GM21723 (cell line): ENCODE results near the gene TIMMDC1.
A peak's percentile ranks its signal among the peaks of the same experiment; 100 is the strongest.

ENCODE experiments used
- ATAC-seq: cut with Tn5 transposase; IDR thresholded peaks from one replicate; pipeline ENCODE4 v1.9.1; 2021; ENCODE audit warnings: mild to moderate bottlenecking, moderate library complexity; ENCODE audit not compliant: unreplicated experiment

TIMMDC1 gene

GRCh38 chr3:119498186-119499011 is at the start of gene TIMMDC1:
Gene TIMMDC1, plus strand, starts transcription at chr3:119498547. Its CDS starts 187 bp downstream, at chr3:119498734.
- peak; percentile 98 for ATAC-seq

DNA sequence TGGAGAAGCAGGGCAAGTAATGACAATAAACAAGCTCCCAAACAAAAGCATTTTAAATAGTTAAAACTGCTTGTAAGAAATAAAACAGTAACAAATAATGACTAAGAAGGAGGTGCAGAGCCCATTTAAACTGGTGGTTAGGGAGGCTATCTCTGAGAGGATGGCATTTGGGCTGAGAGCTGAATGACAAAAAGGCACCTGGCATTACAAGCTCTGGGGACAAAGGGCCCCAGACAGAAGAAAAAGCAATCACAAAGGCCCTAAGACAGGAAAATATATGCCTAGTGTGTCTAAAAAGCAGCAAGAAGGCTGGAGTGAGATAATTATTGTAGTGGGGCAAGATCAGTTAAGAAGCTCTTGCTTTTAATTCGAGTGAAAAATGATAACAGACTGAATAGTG is 44.5 kb upstream of the TIMMDC1 start:
- ATAC-seq: no peak

DNA sequence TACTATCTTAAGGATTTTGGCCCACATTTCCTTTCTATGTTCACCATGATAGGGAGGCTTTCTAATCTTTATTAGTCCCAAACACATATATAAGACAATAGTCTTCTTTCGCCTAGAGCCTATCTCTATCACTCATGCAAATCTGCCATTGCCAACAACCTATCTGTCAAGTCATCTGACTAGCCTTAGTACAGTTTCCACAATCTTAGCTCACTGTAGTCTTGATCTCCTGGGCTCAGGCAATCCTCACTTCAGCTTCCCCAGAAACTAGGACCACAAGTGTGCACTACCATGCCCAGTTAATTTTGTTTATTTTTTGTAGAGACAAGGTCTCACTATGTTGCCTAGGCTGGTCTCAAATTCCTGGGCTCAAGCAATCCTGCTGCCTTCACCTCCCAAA is 41.9 kb upstream of the TIMMDC1 start:
- no peak for ATAC-seq

DNA sequence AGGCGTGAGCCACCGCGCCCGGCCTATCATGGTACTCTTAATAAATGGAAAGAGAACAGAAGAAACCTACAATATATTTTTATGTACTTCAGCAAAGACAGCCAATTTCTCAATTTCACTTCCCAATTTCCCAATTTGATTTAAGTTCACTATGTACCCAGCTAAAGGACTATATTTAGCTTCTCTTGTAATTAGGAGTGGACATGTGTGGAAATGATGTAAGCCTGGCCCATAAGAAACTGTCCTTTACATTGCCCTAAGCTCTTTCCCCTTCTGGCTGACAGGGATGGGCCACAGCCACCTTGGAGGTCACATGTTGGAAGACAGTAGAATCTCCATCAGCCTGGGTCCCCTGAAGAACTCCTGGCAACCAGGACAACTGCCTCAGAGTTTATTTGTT is 41.1 kb upstream of the TIMMDC1 start:
- no peak for ATAC-seq

- ATAC-seq: peak; percentile 93
These were observed 34.9 kb upstream of the TIMMDC1 start, which contains the start of gene TMEM39A for GRCh38 chr3:119463171-119464169. Gene TMEM39A, minus strand, starts transcription at chr3:119463615. Its CDS starts 1,541 bp downstream, at chr3:119462074.

- no peak for ATAC-seq
These were observed 30.3 kb upstream of the TIMMDC1 start for GRCh38 chr3:119468041-119468440.

- no peak for ATAC-seq
These were observed 28.7 kb upstream of the TIMMDC1 start for GRCh38 chr3:119469418-119470189.

- no peak for ATAC-seq
These were observed 27.5 kb upstream of the TIMMDC1 start for GRCh38 chr3:119470866-119471265.

- ATAC-seq: no peak
These were observed 17.3 kb upstream of the TIMMDC1 start for GRCh38 chr3:119481079-119481478.

GRCh38 chr3:119483101-119483500 is 15.2 kb upstream of the TIMMDC1 start:
- ATAC-seq: no peak

DNA sequence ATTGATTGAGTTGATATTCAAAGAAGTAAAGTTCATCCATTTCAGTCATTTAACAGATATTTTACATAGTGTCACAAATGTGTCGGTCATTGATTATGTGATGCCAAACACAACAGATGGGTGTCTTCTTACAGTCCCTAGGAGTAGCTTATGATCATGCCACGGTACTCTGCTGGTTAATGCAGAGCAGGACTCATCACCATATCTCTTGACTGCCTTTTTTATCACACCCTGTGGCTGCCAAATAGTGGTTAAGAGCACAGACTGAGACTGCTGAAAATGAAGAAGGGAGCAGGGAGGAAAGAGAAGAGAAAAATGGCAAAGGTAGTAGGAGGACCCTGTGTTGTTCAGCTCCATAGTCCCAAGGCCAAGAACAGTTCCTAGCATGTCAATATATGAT is 12.8 kb upstream of the TIMMDC1 start:
- ATAC-seq: no peak

DNA sequence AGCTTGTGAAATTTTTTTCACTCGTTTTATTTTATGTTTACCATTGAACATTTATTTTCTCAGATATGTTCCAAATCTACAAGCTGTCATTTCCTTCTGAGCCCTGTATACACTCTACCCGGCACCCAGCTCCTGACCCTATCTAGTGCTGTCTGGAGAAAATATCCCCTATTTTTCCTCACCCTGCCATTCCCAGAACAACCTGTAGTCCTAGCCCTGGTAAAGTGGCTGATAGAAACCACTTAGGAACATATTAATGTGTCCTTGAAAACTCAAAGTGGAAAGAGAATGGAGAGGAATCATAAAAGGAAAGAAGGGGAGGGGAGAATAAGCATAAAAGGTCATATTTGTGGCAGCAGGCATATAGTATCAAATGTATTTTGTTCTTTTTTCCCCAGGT is 8.2 kb upstream of the TIMMDC1 start:
- ATAC-seq: no peak

- no peak for ATAC-seq
These were observed 6.2 kb upstream of the TIMMDC1 start for GRCh38 chr3:119492128-119492527.

- no peak for ATAC-seq
These were observed 5.5 kb upstream of the TIMMDC1 start for GRCh38 chr3:119492810-119493209.

- ATAC-seq: no peak
These were observed 3.8 kb upstream of the TIMMDC1 start for GRCh38 chr3:119494597-119494996.

DNA sequence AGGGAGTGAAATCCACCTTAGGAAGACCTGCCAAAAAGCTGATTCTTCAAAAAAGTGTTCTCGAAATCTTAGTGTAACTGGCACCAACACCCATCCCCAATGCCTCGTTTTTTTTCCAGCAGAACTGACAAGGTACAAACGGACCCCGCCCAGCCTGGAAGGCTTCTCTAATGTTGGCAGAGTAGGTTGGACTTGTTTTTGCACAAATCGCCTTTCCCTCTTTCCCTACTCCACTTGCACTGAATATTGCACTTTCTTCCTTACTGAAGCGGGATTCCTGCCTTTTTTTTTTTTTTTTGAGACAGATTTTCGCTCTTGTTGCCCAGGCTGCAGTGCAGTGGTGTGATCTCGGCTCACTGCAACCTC is 544 bp upstream of the TIMMDC1 start:
- peak; percentile 2 for ATAC-seq

DNA sequence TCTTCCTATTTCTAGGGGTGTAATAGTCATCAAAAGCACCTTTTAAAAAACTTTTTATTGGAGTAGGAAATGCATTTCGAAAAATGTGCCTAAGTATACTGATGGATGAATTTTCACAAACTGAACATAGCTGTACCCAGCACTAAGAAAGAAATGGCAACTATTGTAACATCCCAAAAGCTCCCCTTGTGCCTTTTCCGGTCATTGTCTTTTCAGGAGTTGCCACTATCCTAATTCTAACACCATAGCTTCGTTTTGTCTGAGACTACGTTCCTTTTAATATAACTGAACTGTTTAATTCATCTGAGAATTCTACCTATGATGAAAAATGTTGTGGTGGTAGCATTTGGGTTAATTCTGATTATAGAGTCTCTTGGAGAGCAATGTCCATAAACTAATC is 1.9 kb downstream of the TIMMDC1 start:
- no peak for ATAC-seq

DNA sequence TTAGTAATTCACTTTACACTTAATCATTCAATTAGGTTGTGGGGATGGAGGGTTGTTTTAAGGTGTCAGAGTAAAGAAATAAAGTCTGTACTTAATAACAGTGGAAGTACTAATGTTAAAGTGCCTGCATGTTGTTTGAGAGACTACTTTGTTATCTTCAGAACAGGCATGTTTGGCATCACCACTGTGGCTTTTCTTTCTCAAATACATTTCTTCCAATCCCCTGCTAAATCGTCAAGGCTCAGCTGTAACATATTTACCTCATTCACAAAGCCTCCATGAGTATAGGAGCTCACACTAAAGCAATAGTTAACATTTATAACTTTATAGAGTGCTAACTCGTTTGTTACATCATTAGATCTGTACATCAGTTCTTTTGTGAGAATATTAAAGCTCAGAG is 2.6 kb downstream of the TIMMDC1 start:
- ATAC-seq: no peak

DNA sequence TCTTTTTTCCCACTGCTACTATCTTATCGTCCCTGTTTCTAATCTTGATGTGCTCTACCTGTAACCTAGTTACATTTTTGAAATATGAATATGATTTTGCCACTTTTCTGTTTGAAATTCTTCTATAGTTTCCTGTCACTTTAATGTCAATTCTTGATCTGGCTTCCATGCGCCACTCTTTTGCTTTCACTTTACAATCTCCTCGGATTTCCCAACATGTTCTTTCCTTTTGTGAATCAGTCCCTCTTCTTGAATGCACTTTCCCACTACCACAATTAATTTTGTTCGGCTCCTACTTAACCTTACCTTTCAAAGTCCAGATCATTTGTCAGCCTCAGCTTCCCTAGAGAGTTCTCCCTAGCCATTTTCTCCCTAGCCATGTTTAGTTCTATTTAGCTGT is 8.3 kb downstream of the TIMMDC1 start:
- ATAC-seq: no peak

GRCh38 chr3:119507404-119507803 is 9.1 kb downstream of the TIMMDC1 start:
- ATAC-seq: no peak
